Body of pancreas (tissue), 4 donors: ENCODE measurements around the gene B3GAT1.

Source experiments
- CTCF ChIP-seq, 7 experiments: fragments of 450-650 bp in 4 of 7; fragments of 200-600 bp in 3 of 7; sonication (generic) in 3 of 7; IDR thresholded peaks; one replicate each; pipeline ENCODE4 v1.5.1; 2016 to 2019; ENCODE audit warnings: antibody characterized with exemption in 7 of 7
- POLR2A ChIP-seq, 3 donors: fragments of 450-650 bp; IDR thresholded peaks; one replicate each; pipeline ENCODE4 v1.6.1; 2016; ENCODE audit warnings: antibody characterized with exemption in 3 of 3, mild to moderate bottlenecking in 2 of 3

GRCh38 chr11:134346976-134347350, 65.1 kb downstream of the B3GAT1 start:
- no peak for TF ChIP-seq CTCF (IDR thresholded peaks at IDR 0.05)
- no peak for TF ChIP-seq POLR2A (IDR thresholded peaks at IDR 0.05)
